Adrenal gland (tissue), 5 donors: ENCODE data around the gene CALML6.

Experiments used
- CTCF ChIP-seq, 6 experiments: fragments of 450-650 bp in 4 of 6; fragments of 200-600 bp in 2 of 6; sonication (generic) in 1 of 6; IDR thresholded peaks; 1 replicate in 5 of 6; 2 replicates in 1 of 6; pipeline versions ENCODE4 v1.5.1 to v1.8.0; 2016 to 2021; ENCODE audit warnings: antibody characterized with exemption in 6 of 6, mild to moderate bottlenecking in 2 of 6, moderate library complexity in 1 of 6
- POLR2A ChIP-seq, 2 donors: fragments of 450-650 bp; IDR thresholded peaks; one replicate each; pipeline ENCODE4 v1.6.1; 2017; ENCODE audit warnings: antibody characterized with exemption in 2 of 2, mild to moderate bottlenecking in 2 of 2, moderate library complexity in 1 of 2
- donor health status: DM: no; HTN: no; CAD: no.

- TF ChIP-seq CTCF (IDR thresholded peaks at IDR 0.05) (no peak), POLR2A (IDR thresholded peaks at IDR 0.05) (no peak)
Observed at GRCh38 chr1:1880617-1881312, 34.3 kb upstream of the CALML6 start.
